NOMO-1 treated with dmso at 0.1 percent for 144 hours (cell line): ENCODE data around the gene EFNB2.
A peak's percentile ranks its signal among the peaks of the same experiment; 100 is the strongest.

Experiments
- DNase-seq: peaks from one replicate; lab custom pipeline; 2025; ENCODE audit not compliant: unreplicated experiment; lab: John Stamatoyannopoulos, UW

The EFNB2 gene

GRCh38 chr13:106503730-106504453, 31.6 kb downstream of the EFNB2 start:
- no peak for DNase-seq

- DNase-seq = no peak
Measured at GRCh38 chr13:106503272-106503671, 32.2 kb downstream of the EFNB2 start.

GRCh38 chr13:106500445-106500844, 35.0 kb downstream of the EFNB2 start:
- DNase-seq = no peak

DNA sequence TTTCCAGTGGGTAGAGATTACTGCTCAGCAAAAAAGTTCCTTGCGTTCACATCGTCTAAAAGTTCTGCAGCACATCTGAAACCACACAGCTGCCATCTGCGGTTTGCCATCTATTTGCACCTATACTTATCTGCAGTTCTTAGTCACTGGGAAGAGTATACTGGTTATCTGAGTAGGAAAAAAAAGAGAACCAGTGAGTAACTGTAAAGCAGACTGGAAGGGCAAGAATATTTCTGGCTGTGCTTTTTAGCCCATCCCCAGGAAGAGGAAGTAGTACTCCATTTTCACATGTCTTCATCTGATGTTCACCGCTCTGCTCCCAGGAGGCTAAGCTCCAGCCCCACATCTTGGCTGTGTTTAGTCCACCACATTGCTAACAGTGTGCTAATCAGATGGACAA, 35.6 kb downstream of the EFNB2 start:
- DNase-seq = peak; percentile 86

DNA sequence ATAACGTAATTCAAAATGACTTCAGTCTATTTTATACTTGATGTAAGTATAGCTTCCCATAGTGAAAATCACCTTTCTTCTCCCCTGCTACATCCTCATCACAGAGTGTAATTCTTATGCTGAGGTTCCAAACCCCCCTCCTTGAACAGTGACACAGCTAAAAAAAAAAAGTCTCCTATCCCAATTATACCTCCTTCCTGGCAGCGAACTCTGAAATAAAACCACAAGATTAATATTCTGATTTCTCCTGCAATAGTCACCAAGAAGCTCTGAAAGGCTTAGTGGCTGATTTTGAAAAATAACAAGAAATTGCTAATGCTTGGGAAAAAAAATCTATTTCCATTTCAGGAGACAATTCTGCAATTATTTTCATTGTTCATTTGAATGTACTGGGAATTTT, 36.3 kb downstream of the EFNB2 start:
- DNase-seq = no peak

DNA sequence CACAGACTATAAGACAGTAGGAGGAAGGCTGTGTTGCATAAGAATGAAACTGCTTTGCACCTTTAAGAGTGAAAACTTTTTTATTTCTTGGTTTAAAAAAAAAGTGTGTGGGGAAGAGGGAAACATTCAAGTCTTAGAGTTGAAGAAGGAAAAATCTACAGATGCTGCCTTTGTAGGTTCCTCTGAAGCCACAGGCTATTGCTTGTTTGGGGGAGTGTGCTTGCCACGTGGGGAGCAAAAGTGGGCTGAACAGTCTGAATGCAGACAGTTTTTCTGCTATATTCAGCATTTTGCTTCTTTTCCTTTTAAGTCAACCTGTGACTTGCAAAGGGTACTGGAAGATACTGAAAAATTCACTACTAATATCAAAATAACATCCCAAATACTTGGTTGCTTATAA, 36.9 kb downstream of the EFNB2 start:
- no peak for DNase-seq

DNA sequence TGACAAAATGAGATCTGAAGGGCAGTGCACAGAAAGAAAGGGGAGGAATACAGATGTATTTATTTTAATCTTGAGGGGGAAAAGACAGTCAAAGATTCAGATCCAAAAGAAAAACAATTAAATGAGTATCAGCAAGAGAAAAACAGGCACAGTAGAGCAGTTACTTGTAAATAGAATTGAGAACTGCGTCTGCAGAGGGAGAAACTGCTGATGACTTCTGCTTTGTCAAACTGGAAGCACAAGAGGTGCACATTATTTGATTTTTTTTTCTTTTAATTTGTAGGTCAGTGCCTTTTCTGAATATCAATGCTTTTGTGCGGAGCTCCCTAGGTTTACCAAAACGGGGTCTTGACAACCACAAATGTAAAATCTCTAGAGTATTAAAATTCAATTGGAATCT, 37.3 kb downstream of the EFNB2 start:
- no peak for DNase-seq

- no peak for DNase-seq
Measured at GRCh38 chr13:106497079-106497478, 38.4 kb downstream of the EFNB2 start.

DNA sequence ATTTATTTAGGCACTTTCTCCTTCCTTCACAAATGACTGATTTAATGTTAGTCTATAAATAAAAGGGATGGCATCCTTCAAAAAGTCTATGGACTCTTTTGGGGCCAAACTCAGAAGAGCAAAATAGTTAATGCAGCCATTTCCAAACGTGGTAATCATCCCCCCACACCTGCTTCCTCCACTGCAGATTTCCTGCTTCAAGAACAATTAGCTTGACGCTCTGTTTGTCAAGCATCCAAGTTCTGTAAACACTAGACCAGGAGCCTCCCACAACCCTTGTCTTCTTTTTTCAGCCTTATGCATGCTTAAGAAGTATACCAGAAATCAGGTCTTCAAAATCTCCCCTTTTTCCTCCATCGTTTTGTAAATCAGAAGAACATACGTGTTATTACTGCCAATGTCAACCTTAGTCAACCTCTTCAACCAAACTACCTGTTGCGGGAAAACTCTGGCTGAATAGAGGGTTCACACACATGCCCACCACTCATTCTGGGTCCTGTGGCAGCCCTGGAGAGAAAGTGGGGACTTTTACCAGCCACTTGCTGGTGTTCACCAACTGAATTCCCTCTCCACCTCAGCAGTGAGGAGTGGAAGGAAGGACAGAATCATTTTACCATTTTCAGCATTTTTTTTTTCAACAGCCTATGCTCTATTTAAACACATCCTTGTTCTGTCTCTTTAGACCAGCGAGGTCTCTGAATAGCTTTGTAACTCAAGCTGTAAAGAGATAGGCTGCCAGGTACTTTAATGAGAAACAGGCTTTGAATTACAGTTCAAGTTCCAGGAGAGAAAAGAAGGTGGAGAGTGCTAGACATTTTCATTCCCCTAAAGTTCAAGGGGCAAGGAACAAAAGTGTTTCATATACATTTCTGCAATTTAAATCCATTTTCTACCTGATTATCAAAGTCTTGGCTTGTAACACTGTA, 39.1 kb downstream of the EFNB2 start:
- DNase-seq = no peak

DNA sequence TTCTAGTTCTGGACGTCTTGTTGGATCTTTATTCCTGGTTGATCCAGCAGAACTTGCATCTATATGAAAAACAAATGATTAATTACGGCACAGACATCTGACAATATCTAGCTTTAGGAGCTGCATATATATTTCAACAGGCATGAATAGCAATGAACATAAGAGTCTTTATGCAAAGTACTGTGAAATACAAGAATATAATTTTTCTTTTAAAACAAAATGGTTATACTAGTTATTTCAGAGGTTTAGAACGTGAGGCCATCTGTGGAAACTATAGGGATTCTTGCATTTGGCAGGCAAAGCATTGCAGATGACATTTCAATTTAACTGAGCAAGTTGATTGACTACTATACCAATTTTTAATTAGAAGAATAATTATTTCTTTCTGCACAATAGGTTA, 40.5 kb downstream of the EFNB2 start:
- DNase-seq = no peak

- no peak for DNase-seq
Measured at GRCh38 chr13:106494506-106494905, 41.0 kb downstream of the EFNB2 start.

DNA sequence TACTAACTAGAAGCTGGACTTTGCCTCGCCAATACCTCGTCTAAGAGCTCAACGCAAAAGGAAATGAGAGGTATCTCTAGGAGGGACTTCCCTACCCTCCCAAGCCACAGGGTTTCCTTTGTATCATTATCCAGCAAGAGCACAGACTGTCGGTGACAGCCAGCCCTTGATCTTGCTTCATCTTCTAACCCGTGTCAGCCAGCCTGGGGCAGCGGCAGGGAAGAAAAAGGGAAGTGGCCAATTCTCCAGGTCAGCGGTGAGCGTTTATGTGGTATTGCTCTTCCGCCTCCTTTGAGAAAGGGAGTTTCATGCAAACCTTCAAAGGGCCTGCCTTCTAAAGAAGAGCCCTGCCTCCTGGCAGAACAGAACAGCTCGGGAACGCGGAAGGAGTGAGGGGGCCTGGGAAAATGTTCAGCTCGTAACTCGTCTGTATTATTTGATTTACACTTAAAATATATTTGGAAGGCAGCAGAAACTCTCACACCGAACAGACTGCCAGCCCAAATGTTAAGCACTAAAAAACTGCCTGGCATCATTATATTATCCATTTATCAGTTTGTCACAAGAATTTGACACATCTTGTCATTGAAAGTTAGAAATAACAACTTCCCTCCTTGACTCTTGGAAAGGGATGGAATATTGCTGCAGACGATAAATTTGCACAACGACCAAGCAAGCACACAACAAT, 41.8 kb downstream of the EFNB2 start:
- peak; percentile 97 for DNase-seq

- DNase-seq = peak; percentile 20
Measured at GRCh38 chr13:106492588-106493475, 42.6 kb downstream of the EFNB2 start.

DNA sequence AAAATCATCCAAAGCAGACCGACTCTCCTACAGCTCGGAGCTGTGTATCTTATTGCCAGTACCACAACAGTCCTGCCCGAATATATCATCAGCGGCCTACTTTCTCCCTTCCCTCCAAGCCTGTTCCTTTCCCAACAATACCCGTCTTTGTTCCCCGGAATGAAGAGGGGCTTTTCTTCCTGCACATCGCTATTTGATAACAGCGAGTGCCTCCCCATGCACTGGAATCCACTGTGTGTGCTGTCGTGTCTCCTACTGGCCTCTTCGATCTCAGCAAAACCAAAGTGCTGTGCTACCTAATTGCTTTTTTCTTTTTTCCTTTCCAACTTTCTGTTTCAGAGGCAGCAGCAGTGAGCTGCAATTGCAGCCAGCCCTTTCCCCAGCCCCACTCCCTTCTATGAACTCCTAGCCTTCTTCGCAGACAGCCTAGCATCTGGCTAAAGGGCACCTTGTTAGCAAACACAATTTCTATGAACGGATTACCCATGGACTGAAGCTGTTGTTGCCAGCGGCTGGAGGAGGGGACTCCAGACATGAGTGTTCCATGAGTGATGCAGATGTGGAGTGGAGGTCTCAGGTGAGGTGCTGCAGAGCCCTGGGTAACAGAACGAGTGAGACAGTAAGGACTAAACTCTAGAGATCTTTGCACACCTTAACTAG, 43.4 kb downstream of the EFNB2 start:
- no peak for DNase-seq

DNA sequence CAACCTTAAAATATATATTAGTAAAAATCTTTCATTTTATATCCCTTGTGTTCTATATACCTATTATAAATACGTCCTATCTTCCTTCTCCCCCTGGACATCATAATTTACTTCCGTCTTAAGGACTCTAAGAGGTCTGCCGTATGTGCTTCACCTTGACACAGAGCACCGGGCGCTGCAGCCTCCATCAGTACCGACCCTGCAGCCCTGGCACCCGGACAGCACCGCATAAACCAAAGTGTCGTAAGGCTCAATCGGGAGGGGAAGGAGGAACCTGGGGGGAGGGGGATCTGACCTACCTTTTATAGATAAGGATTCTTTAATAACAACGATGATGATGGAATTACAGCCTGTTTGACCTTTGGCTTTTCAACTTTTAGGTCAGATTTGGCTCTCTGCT, 44.0 kb downstream of the EFNB2 start:
- DNase-seq = no peak

- no peak for DNase-seq
Measured at GRCh38 chr13:106490569-106491321, 44.7 kb downstream of the EFNB2 start.

GRCh38 chr13:106489849-106490568, 45.5 kb downstream of the EFNB2 start:
- DNase-seq = no peak

GRCh38 chr13:106488686-106489085, 46.8 kb downstream of the EFNB2 start:
- DNase-seq = no peak

DNA sequence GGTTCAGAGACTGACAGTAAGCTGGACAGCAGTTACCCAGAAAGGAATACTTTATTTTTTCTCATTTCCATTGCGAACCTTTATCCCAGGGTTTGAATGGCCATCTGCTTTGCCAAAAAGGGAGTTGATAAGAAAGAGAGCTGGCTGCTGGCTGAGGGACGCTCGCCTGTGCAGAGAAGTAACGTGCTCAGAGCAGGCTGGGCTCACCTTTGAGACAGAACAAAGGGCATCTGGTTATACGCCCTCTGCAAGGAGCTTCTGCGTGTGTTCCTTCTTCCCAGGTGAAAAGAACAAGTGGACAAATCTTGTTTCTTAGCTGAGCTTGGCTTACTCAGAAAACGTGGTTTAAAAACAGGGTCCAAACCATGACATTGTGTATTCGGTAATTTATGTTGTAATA, 47.4 kb downstream of the EFNB2 start:
- no peak for DNase-seq
